ENCODE measurements around the gene ATXN1.

Gene ATXN1

DNA sequence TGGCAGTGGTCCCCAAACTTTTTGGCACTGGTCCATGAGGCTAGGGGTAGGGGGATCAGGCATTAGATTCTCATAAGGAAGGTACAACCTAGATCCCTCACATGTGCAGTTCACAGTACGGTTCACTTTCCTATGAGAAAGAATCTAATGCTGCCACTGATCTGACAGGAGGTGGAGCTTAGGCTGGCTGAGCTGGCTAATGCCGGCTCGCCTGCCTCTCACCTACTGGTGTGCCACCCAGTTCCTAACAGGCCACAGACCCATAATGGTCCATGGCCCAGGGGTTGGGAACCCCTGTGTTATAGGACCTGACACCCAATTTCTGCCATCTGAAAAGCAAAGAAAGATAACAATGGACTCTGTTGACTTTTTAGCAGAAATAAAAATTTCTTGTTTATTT, 323.3 kb downstream of the ATXN1 start:
- TF ChIP-seq, protein P1, sequence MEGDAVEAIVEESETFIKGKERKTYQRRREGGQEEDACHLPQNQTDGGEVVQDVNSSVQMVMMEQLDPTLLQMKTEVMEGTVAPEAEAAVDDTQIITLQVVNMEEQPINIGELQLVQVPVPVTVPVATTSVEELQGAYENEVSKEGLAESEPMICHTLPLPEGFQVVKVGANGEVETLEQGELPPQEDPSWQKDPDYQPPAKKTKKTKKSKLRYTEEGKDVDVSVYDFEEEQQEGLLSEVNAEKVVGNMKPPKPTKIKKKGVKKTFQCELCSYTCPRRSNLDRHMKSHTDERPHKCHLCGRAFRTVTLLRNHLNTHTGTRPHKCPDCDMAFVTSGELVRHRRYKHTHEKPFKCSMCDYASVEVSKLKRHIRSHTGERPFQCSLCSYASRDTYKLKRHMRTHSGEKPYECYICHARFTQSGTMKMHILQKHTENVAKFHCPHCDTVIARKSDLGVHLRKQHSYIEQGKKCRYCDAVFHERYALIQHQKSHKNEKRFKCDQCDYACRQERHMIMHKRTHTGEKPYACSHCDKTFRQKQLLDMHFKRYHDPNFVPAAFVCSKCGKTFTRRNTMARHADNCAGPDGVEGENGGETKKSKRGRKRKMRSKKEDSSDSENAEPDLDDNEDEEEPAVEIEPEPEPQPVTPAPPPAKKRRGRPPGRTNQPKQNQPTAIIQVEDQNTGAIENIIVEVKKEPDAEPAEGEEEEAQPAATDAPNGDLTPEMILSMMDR (IDR thresholded peaks at IDR 0.05), result no peak

DNA sequence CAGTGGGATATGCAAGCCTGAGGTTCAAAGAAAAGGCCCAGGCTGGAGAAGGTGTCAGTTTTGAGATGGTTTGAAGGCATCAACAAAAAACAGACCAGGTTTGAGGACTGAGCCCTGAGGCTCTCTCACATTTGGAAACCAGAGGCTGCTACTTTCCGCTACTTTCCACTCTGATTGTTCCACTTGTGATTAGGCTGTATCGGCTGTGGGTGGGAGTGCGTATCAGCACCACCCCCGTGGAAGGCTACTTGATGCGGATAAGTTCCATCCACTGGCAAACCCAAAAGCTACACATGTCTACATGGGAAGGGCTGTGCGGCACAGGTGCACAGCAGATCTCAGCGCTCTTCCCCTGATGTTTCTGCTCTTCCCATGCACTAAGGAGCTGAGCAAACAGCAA, 324.2 kb downstream of the ATXN1 start:
- TF ChIP-seq, protein P1 (IDR thresholded peaks at IDR 0.05), result no peak

DNA sequence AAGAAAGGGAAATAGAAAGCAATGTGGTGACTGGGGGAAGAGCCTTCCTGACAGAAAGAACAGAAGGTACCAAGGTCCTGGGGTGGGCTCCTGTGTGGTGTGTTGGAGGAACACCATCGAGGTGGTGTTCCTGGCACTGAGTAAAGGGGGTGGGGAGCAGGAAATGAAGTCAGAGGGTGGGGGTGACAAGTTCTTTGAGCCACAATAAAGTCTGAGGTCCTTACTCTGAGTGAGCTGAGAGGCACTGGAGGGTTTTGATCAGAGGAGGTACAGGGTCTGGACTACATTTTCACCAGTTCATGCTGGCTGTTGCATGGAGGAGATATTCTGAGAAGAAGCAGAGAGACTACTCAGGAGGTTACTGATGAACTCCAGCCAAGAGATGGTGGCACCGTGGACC, 324.7 kb downstream of the ATXN1 start:
- TF ChIP-seq, protein P1 (IDR thresholded peaks at IDR 0.05), result no peak

DNA sequence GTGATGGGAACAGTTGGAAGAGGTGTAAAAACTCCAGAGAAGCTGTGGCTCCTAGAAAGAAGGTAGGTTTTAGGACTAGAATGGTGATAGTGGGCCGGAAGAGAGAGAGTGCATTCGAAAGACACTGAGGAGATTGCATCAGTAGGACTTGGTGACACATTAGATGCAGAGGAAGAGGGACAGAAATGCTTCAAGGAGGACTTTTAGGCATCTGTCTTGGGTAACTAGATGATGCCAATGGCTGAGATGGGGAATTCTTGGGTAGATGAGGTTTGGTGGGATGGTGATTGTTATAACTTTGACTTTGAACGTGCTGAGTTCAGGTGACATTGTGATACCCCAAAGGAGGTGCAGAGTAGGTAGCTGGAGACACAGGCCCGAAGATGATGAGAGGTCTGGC, 326.4 kb downstream of the ATXN1 start:
- TF ChIP-seq, protein P1 (IDR thresholded peaks at IDR 0.05), result no peak

DNA sequence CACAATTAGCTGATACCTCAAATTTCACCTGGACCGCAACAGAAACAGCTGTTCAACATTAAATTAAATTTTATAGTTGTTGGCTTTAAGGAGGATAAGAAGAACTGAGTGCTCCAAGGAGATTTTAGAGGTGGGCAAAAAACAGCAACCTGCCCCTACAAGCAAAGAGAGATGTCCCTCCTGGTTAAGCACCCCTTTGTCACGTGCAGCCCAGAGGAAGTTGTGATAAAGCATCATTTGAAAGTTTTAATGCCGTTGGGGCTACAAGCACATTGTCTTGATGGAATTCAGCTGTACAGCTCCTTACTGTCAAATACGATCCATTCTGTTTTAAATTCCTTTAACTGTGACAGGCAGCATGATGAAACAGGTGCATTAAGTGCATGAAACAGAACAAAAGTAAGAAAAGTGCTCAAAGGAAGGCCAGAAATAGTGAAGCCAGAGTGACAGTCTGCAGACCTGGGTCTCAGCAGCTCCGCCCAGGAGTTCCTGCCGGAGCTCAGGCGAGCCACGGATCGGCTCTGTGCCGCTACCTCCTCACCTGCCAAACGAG, 327.8 kb downstream of the ATXN1 start:
- TF ChIP-seq, protein P1 (IDR thresholded peaks at IDR 0.05), result no peak

DNA sequence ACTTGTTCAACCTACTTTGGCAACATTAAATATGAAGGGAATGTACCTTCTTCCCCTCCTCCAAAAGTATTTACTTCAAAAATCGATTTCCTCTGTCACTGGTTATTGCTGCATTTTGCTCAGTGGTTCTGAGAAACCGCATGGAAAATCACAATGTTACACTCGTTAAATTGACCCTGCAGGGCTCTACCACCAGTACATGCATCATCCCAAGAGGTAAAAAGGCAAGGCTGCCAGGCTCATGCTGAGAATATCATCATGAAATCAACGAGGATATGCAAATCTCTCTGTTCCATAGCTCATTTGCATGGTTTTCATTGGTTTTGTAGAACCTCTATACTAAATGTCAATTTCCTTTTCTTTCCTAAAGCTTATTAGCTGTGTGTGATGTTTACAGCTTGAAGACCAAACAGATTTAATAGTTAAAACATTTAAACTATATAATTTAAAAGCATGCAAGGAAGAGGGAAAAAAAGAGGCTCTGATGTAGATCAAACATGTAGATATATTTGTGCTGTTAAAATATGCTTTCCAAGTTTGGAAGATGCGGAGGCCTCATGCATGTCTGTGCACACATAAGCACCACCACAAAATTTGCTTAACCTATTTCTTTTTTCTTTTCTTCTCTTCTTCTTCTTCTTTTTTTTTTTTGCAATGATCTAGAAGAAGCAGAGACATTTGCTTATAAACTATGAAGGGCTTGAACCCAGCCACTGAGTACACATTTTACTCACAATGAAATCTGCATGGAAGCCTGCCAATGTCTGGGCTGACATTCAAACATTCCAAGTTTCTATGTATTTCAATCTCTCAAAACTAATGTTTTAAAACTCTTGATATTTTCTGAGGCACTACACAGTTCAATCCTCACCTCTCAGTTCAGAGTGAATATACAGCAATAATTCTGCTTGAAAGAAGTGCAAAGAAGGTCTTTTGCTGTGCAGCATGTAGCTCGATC, 328.9 kb downstream of the ATXN1 start:
- TF ChIP-seq, protein P1 (IDR thresholded peaks at IDR 0.05), result no peak

DNA sequence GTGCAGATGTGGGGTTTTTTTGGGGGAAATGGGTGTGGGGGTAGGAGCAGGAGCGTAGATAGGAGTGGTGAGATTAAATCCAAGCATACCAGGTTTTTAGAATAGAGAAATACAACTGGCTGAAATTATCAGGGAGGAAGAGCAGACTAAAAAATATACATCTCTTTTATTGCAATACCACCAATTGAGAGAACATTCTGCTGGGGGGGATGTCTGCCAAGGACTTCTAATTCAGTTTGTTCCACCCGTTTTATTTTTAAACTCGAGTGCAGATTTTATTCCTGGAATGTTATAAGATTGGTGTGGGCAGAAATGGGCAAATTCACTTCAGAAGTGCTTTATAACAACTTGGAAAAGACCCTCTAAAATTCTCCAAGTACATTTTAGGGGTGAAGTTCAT, 330.2 kb downstream of the ATXN1 start:
- TF ChIP-seq, protein P1 (IDR thresholded peaks at IDR 0.05), result no peak
